ENCODE data around the gene APOO.

DNA sequence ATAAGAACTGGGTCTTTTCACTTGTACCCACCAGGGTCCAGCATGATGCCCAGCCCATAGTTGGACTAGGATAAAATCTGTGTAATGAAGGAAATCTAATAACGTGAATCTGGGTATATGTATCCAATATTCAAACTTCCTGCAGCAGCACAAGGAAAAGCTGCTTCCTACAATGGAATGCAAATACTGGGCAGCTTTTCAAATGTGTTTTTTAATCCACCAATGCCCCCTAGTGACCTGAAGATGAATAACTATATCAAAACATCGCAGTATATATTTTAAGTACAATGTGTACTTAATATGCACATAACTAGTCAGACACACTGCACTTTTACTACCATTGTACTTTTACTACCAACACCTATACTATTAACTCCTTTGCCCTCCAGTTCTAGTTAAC, 5.3 kb downstream of the APOO start:
- TF ChIP-seq POLR2A (IDR thresholded peaks at IDR 0.05; ENCODE audit: borderline replicate concordance, extremely low read depth, insufficient read depth, insufficient read length): no peak
- peak in 2 of 3 experiments; percentile 27 to 54; a peak in 3 of 6 replicates for TF ChIP-seq CTCF (IDR thresholded peaks at IDR 0.05 in 2 of 3, conservative IDR thresholded peaks at IDR 0.05 in 1 of 3; ENCODE audit: borderline replicate concordance in 1 of 3, insufficient read depth in 1 of 3, low read depth in 2 of 3, low read length in 2 of 3)
- TF ChIP-seq EGR1 (IDR thresholded peaks at IDR 0.05; ENCODE audit: low read depth): no peak
- no peak for TF ChIP-seq JUND (IDR thresholded peaks at IDR 0.05)
- TF ChIP-seq ATF3 (IDR thresholded peaks at IDR 0.05): no peak
- TF ChIP-seq POLR2AphosphoS5 (IDR thresholded peaks at IDR 0.05; ENCODE audit: low read depth, low read length): no peak
- TF ChIP-seq SP1 (IDR thresholded peaks at IDR 0.05; ENCODE audit: low read depth): no peak
- no peak for TF ChIP-seq RAD21 (IDR thresholded peaks at IDR 0.05; ENCODE audit: low read depth)
- no peak for TF ChIP-seq ELF1 (IDR thresholded peaks at IDR 0.05; ENCODE audit: borderline replicate concordance, low read depth)
- TF ChIP-seq, protein P1, sequence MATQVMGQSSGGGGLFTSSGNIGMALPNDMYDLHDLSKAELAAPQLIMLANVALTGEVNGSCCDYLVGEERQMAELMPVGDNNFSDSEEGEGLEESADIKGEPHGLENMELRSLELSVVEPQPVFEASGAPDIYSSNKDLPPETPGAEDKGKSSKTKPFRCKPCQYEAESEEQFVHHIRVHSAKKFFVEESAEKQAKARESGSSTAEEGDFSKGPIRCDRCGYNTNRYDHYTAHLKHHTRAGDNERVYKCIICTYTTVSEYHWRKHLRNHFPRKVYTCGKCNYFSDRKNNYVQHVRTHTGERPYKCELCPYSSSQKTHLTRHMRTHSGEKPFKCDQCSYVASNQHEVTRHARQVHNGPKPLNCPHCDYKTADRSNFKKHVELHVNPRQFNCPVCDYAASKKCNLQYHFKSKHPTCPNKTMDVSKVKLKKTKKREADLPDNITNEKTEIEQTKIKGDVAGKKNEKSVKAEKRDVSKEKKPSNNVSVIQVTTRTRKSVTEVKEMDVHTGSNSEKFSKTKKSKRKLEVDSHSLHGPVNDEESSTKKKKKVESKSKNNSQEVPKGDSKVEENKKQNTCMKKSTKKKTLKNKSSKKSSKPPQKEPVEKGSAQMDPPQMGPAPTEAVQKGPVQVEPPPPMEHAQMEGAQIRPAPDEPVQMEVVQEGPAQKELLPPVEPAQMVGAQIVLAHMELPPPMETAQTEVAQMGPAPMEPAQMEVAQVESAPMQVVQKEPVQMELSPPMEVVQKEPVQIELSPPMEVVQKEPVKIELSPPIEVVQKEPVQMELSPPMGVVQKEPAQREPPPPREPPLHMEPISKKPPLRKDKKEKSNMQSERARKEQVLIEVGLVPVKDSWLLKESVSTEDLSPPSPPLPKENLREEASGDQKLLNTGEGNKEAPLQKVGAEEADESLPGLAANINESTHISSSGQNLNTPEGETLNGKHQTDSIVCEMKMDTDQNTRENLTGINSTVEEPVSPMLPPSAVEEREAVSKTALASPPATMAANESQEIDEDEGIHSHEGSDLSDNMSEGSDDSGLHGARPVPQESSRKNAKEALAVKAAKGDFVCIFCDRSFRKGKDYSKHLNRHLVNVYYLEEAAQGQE (IDR thresholded peaks at IDR 0.05; ENCODE audit: low read depth): no peak
- TF ChIP-seq, protein P2, sequence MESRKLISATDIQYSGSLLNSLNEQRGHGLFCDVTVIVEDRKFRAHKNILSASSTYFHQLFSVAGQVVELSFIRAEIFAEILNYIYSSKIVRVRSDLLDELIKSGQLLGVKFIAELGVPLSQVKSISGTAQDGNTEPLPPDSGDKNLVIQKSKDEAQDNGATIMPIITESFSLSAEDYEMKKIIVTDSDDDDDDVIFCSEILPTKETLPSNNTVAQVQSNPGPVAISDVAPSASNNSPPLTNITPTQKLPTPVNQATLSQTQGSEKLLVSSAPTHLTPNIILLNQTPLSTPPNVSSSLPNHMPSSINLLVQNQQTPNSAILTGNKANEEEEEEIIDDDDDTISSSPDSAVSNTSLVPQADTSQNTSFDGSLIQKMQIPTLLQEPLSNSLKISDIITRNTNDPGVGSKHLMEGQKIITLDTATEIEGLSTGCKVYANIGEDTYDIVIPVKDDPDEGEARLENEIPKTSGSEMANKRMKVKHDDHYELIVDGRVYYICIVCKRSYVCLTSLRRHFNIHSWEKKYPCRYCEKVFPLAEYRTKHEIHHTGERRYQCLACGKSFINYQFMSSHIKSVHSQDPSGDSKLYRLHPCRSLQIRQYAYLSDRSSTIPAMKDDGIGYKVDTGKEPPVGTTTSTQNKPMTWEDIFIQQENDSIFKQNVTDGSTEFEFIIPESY (IDR thresholded peaks at IDR 0.05; ENCODE audit: extremely low read depth, insufficient replicate concordance, low read length): no peak
- TF ChIP-seq, protein P3, sequence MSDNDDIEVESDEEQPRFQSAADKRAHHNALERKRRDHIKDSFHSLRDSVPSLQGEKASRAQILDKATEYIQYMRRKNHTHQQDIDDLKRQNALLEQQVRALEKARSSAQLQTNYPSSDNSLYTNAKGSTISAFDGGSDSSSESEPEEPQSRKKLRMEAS (IDR thresholded peaks at IDR 0.05): no peak
- TF ChIP-seq FOSL1 (IDR thresholded peaks at IDR 0.05; ENCODE audit: low read depth): no peak

Data from HCT116 (cell line).